ENCODE results near the gene UPK3A. TPM values are rescaled to one million over a fixed set of nuclear protein-coding genes. Genes with fewer than 3 reads are reported as not detected.

UPK3A gene
- total and polyA plus RNA-seq, 2 experiments from 2014 or later = 0.47 TPM; not detected in 1

GRCh38 chr22:45305456-45306075, 20.8 kb downstream of the UPK3A start (continued):
- TF ChIP-seq ZNF462 (CRISPR knock-in tag; IDR thresholded peaks at IDR 0.05) = no peak
- no peak for TF ChIP-seq JUNB (IDR thresholded peaks at IDR 0.05; ENCODE audit: unreplicated experiment)
- no peak for TF ChIP-seq ZNF331 (CRISPR knock-in tag; IDR thresholded peaks at IDR 0.05; ENCODE audit: low read depth)
- TF ChIP-seq EZH2 (IDR thresholded peaks at IDR 0.05; ENCODE audit: low read depth, unreplicated experiment) = no peak
- TF ChIP-seq CTCF (conservative IDR thresholded peaks at IDR 0.05; ENCODE audit: low read depth in 2 of 2) = no peak
- TF ChIP-seq POLR2AphosphoS5 (IDR thresholded peaks at IDR 0.05; ENCODE audit: low read depth) = no peak

- Mint-ChIP-seq H3K4me3 (no peak overlapping the region), H3K36me3 (ENCODE audit: low read depth) (no peaks in the 10 kb centered on the region; the same call in 2 of the 3 replicates), H3K27me3 (ENCODE audit: insufficient read depth, low read depth, poor library complexity) (peaks cover 22% of the 10 kb centered on the region), H3K9me3 (no peaks in the 10 kb centered on the region), H3K27ac (no peak overlapping the region), H3K4me1 (peaks cover 17% of the 10 kb centered on the region)
- Histone ChIP-seq H2AFZ (no peak overlapping the region), H3K36me3 (ENCODE audit: insufficient read depth) (no peaks in the 10 kb centered on the region), H3K27me3 (ENCODE audit: insufficient read depth) (no peaks in the 10 kb centered on the region; the same call in 1 of the 2 replicates), H3K4me3 (no peak overlapping the region), H3K9me2 (ENCODE audit: insufficient read depth) (0 out of 2 replicates have a peak, but pooled peaks cover 3% of the 10 kb centered on the region), H3K4me2 (no peak overlapping the region), H3K27ac (ENCODE audit: low read depth) (no peak overlapping the region), H3F3A (replicated peaks; ENCODE audit: low read depth) (peaks cover 14% of the 10 kb centered on the region), H4K20me1 (replicated peaks; ENCODE audit: insufficient read depth) (peaks cover 2% of the 10 kb centered on the region; the same call in 1 of the 2 replicates), H3K79me2 (replicated peaks; ENCODE audit: insufficient read depth) (peaks cover 8% of the 10 kb centered on the region), H3K4me1 (ENCODE audit: insufficient read depth) (peaks cover 17% of the 10 kb centered on the region; the same call in 1 of the 2 replicates)
- DNase-seq (ENCODE audit: low spot score) = no peak
- ATAC-seq = no peak
- TF ChIP-seq NANOG (IDR thresholded peaks at IDR 0.05; ENCODE audit: borderline replicate concordance) = no peak
- TF ChIP-seq ZNF331 (CRISPR knock-in tag; IDR thresholded peaks at IDR 0.05; ENCODE audit: low read depth) = no peak
- TF ChIP-seq CREB1 (CRISPR knock-in tag; IDR thresholded peaks at IDR 0.05; ENCODE audit: low read depth) = no peak
- TF ChIP-seq REST (IDR thresholded peaks at IDR 0.05; ENCODE audit: unreplicated experiment) = no peak
- no peak for TF ChIP-seq ZNF114 (CRISPR knock-in tag; IDR thresholded peaks at IDR 0.05)
- TF ChIP-seq ETS1 (IDR thresholded peaks at IDR 0.05) = no peak
- TF ChIP-seq JUNB (IDR thresholded peaks at IDR 0.05; ENCODE audit: unreplicated experiment) = no peak
- TF ChIP-seq EZH2 (IDR thresholded peaks at IDR 0.05; ENCODE audit: low read depth, unreplicated experiment) = no peak
- TF ChIP-seq POLR2AphosphoS5 (IDR thresholded peaks at IDR 0.05; ENCODE audit: low read depth) = no peak
- no peak for TF ChIP-seq EZH2phosphoT487 (IDR thresholded peaks at IDR 0.05; ENCODE audit: unreplicated experiment)
Observed at GRCh38 chr22:45306139-45306538, 21.4 kb downstream of the UPK3A start.

Measured in GM23338 (cell line).